Daoy (cell line): ENCODE results near the gene PCNT. TPM values are rescaled to one million over a fixed set of nuclear protein-coding genes. Genes with fewer than 3 reads are reported as not detected.
"Not testable (repeated sequence)": the region's sequence is repeated elsewhere in the genome, so short reads cannot be mapped to it uniquely, and the experiment has no call there.

Experiments
- DNase-seq: peaks from one replicate; pipeline ENCODE4 v3.0.0-alpha.2; 2015; ENCODE audit warnings: low read depth
- total RNA-seq: library from RNA; depleted of rRNA; stranded (reverse); fragments of >200 nt; shearing (Covaris generic); gene quantifications from 2 replicates; pipeline ENCODE4 v1.2.3, GENCODE V29; 2014

PCNT gene
- total RNA-seq, 1 experiment from 2014 or later, result 20.4 TPM

GRCh38 chr21:46304437-46304836 lies 19.5 kb upstream of the PCNT start:
- DNase-seq, result no peak

- DNase-seq, result no peak
Measured at GRCh38 chr21:46304955-46305354, 19.0 kb upstream of the PCNT start.

GRCh38 chr21:46307625-46308024 lies 16.3 kb upstream of the PCNT start:
- DNase-seq, result peak; percentile 37

GRCh38 chr21:46308431-46308830 lies 15.5 kb upstream of the PCNT start:
- DNase-seq, result no peak

GRCh38 chr21:46310260-46310659 lies 13.7 kb upstream of the PCNT start:
- not testable (repeated sequence) for DNase-seq

- DNase-seq, result no peak
Measured at GRCh38 chr21:46311568-46311967, 12.4 kb upstream of the PCNT start.

GRCh38 chr21:46312949-46313348 lies 11.0 kb upstream of the PCNT start:
- no peak for DNase-seq

- no peak for DNase-seq
Measured at GRCh38 chr21:46314441-46315020, 9.4 kb upstream of the PCNT start.

- no peak for DNase-seq
Measured at GRCh38 chr21:46316708-46317324, 7.1 kb upstream of the PCNT start.

- DNase-seq, result no peak
Measured at GRCh38 chr21:46317710-46318463, 6.1 kb upstream of the PCNT start.

- DNase-seq, result no peak
Measured at GRCh38 chr21:46318464-46318845, 5.5 kb upstream of the PCNT start.

GRCh38 chr21:46319186-46319585 lies 4.8 kb upstream of the PCNT start:
- DNase-seq, result no peak

- DNase-seq, result no peak
Measured at GRCh38 chr21:46320331-46320801, 3.6 kb upstream of the PCNT start.

- DNase-seq, result peak; percentile 38
Measured at GRCh38 chr21:46322351-46323226, 1.4 kb upstream of the PCNT start.

GRCh38 chr21:46323227-46323709 lies 688 bp upstream of the PCNT start:
- DNase-seq, result peak; percentile 28

- peak; percentile 93 for DNase-seq
Measured at GRCh38 chr21:46324390-46325072, 575 bp downstream of the PCNT start.

GRCh38 chr21:46325073-46325912 lies 1.3 kb downstream of the PCNT start:
- peak; percentile 75 for DNase-seq

GRCh38 chr21:46326110-46326703 lies 2.3 kb downstream of the PCNT start:
- DNase-seq, result no peak

GRCh38 chr21:46327711-46328110 lies 3.8 kb downstream of the PCNT start:
- DNase-seq, result no peak

- no peak for DNase-seq
Measured at GRCh38 chr21:46328151-46328550, 4.2 kb downstream of the PCNT start.
